ENCODE data around the gene GALNT10.

GALNT10 gene

DNA sequence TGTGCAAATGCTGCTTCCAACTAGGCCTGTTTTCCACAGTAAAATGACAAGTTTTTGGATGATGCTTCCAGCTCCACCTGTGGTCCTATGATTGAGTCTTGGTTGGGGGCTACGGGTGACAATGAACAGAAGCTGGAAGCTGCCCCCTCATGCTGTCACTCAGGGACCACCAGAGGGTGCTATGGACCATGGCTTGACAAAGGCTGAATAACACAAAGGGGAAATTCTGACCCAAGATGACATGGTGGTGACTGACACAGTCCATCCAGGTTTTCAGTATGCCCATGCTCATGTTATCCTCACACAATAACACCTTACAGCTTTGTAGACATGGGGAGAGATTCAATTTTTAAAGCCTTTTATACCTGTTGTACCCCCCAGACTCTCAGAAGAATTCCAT is 231.3 kb downstream of the GALNT10 start:
- Histone ChIP-seq H3K27me3 (ENCODE audit: control insufficient read depth in 1 of 2, insufficient read depth in 2 of 2, low read length in 2 of 2) (no peaks in the 10 kb centered on the region), H3K4me1 (ENCODE audit: insufficient read depth, low read length) (no peaks in the 10 kb centered on the region), H3K36me3 (ENCODE audit: insufficient read depth, low read length) (peaks cover 18% of the 10 kb centered on the region), H3K9me3 (ENCODE audit: low read length) (no peaks in the 10 kb centered on the region), H3K4me3 (ENCODE audit: low read depth in 1 of 2, low read length in 2 of 2) (no peak overlapping the region), H3K27ac (ENCODE audit: low read depth, low read length) (no peak overlapping the region), H3K9ac (ENCODE audit: low read length) (no peak overlapping the region)

DNA sequence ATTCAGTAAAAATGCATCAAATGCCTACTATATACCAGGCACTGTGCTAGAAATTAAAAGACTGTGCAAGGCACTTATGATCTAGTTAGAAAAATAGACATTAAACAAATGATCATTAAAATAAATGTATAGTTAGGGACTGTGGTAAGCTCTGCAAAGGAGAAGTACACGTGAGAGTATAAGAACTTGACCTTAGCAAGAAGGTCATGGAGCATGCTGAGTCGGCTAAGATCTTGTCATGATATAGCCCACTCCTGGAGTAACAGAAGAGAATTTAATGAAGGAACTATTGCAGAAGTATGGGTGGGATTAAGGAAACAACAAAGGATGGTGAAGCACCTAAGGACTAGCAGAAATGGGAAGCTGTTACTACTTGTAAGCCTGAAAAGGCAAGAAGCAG is 231.8 kb downstream of the GALNT10 start:
- H3K9ac ChIP-seq (ENCODE audit: low read length) = no peak overlapping the region
- H3K36me3 ChIP-seq (ENCODE audit: insufficient read depth, low read length) = peaks cover 13% of the 10 kb centered on the region
- no peaks in the 10 kb centered on the region for H3K9me3 ChIP-seq (ENCODE audit: low read length)
- H3K4me3 ChIP-seq (ENCODE audit: low read depth in 1 of 2, low read length in 2 of 2) = no peak overlapping the region
- no peak overlapping the region for H3K27ac ChIP-seq (ENCODE audit: low read depth, low read length)
- H3K27me3 ChIP-seq (ENCODE audit: control insufficient read depth in 1 of 2, insufficient read depth in 2 of 2, low read length in 2 of 2) = no peaks in the 10 kb centered on the region
- no peaks in the 10 kb centered on the region for H3K4me1 ChIP-seq (ENCODE audit: insufficient read depth, low read length)

DNA sequence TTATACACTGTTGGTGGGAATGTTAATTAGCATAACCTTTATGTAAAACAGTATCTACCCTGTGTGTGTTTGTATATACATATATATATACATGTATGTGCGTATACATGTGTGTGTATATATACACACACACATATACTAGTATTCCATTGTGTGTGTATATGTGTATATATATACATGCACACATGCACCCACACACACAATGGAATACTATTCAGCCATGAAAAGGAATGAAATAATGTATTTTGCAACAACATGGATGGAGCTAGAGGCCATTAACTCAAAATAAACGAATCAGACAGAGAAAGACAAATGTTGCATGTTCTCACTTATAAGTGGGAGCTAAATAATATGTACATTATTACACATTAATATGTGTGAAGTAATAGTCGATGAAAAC is 237.7 kb downstream of the GALNT10 start:
- Histone ChIP-seq H3K9me3 (ENCODE audit: low read length) (no peaks in the 10 kb centered on the region), H3K9ac (ENCODE audit: low read length) (no peak overlapping the region), H3K27me3 (ENCODE audit: control insufficient read depth in 1 of 2, insufficient read depth in 2 of 2, low read length in 2 of 2) (no peaks in the 10 kb centered on the region), H3K27ac (ENCODE audit: low read depth, low read length) (no peak overlapping the region), H3K4me3 (ENCODE audit: low read depth in 1 of 2, low read length in 2 of 2) (no peak overlapping the region), H3K36me3 (ENCODE audit: insufficient read depth, low read length) (no peaks in the 10 kb centered on the region), H3K4me1 (ENCODE audit: insufficient read depth, low read length) (no peaks in the 10 kb centered on the region)

GRCh38 chr5:154429341-154429740 is 238.8 kb downstream of the GALNT10 start:
- H3K9ac ChIP-seq (ENCODE audit: low read length) = no peak overlapping the region
- no peaks in the 10 kb centered on the region for H3K36me3 ChIP-seq (ENCODE audit: insufficient read depth, low read length)
- no peaks in the 10 kb centered on the region for H3K4me1 ChIP-seq (ENCODE audit: insufficient read depth, low read length)
- no peak overlapping the region for H3K4me3 ChIP-seq (ENCODE audit: low read depth in 1 of 2, low read length in 2 of 2)
- no peaks in the 10 kb centered on the region for H3K27me3 ChIP-seq (ENCODE audit: control insufficient read depth in 1 of 2, insufficient read depth in 2 of 2, low read length in 2 of 2)
- no peak overlapping the region for H3K27ac ChIP-seq (ENCODE audit: low read depth, low read length)
- H3K9me3 ChIP-seq (ENCODE audit: low read length) = no peaks in the 10 kb centered on the region

DNA sequence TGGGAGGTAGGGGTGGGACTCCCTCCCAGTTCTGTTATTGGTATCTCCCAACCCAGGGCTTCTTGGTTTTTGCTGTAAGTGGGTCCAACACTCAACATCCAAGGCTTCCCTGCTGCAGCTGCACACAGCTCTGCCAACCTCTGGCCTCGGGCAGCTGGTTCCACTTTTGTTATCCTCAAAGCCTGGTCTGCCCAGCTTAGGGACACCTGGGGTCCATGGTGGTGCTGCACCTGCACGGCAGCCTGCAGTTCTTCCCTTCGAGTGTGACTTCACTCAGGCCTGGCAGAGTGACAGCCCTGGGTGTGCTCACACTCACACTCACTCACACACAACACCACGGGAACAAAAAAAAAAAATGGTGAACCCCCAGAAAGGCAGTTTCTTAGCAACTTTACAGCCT is 239.9 kb downstream of the GALNT10 start:
- Histone ChIP-seq H3K9ac (ENCODE audit: low read length) (no peak overlapping the region), H3K27ac (ENCODE audit: low read depth, low read length) (no peak overlapping the region), H3K4me1 (ENCODE audit: insufficient read depth, low read length) (no peaks in the 10 kb centered on the region), H3K9me3 (ENCODE audit: low read length) (no peaks in the 10 kb centered on the region), H3K36me3 (ENCODE audit: insufficient read depth, low read length) (peaks cover 5% of the 10 kb centered on the region), H3K27me3 (ENCODE audit: control insufficient read depth in 1 of 2, insufficient read depth in 2 of 2, low read length in 2 of 2) (no peaks in the 10 kb centered on the region), H3K4me3 (ENCODE audit: low read depth in 1 of 2, low read length in 2 of 2) (no peak overlapping the region)

GRCh38 chr5:154430961-154431630 is 240.6 kb downstream of the GALNT10 start:
- Histone ChIP-seq H3K9ac (ENCODE audit: low read length) (no peak overlapping the region), H3K27me3 (ENCODE audit: control insufficient read depth in 1 of 2, insufficient read depth in 2 of 2, low read length in 2 of 2) (no peaks in the 10 kb centered on the region), H3K9me3 (ENCODE audit: low read length) (no peaks in the 10 kb centered on the region), H3K27ac (ENCODE audit: low read depth, low read length) (no peak overlapping the region), H3K36me3 (ENCODE audit: insufficient read depth, low read length) (peaks cover 11% of the 10 kb centered on the region), H3K4me3 (ENCODE audit: low read depth in 1 of 2, low read length in 2 of 2) (no peak overlapping the region), H3K4me1 (ENCODE audit: insufficient read depth, low read length) (no peaks in the 10 kb centered on the region)

DNA sequence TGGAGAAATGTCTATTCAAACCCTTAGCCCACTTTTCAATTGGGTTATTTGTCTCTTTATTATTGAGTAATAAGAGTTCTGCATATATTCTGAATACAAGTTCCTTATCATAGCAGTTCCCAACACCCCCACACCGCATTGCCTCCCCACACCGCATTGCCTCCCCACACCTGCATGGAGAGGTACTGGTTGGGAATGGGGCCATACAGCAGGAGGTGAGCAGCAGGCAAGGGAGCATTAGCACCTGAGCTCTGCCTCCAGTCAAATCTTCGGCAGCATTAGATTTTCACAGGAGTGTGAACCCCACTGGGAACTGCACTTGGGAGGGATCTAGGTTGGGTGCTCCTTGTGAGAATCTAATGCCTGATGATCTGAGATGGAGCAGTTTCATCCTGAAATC is 244.7 kb downstream of the GALNT10 start:
- Histone ChIP-seq H3K27me3 (ENCODE audit: control insufficient read depth in 1 of 2, insufficient read depth in 2 of 2, low read length in 2 of 2) (no peaks in the 10 kb centered on the region), H3K4me3 (ENCODE audit: low read depth in 1 of 2, low read length in 2 of 2) (no peak overlapping the region), H3K36me3 (ENCODE audit: insufficient read depth, low read length) (peaks cover 33% of the 10 kb centered on the region), H3K9ac (ENCODE audit: low read length) (no peak overlapping the region), H3K27ac (ENCODE audit: low read depth, low read length) (no peak overlapping the region), H3K9me3 (ENCODE audit: low read length) (no peaks in the 10 kb centered on the region), H3K4me1 (ENCODE audit: insufficient read depth, low read length) (no peaks in the 10 kb centered on the region)

DNA sequence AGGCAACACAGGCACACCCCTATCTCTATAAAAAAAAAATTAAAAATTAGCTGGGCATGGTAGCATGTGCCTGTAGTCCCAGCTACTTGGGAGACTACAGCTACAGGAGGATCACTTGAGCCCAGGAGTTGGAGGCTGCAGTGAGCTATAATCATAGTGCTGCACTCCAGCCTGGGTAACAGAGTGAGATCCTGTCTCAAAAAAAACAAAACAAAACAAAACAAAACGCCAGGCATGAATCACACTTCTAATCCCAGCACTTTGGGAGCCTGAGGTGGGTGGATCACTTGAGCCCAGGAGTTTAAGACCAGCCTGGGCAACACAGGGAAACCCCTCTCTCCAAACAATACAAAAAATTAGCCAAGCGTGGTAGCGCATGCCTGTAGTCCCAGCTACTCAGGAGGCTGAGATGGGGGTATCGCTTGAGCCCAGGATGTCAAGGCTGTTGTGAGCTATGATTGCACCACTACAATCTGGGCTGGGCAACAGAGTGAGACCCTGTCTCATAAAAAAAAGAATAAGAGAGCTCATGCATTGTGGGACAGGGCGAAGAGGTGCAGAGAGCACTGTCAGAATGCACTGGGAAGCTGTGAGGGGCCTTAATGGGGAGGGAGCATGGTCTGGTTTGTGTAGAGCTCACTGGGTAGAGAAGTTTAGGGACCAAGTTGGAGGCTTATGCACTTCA is 246.9 kb downstream of the GALNT10 start:
- H3K4me1 ChIP-seq (ENCODE audit: insufficient read depth, low read length) = no peaks in the 10 kb centered on the region
- no peaks in the 10 kb centered on the region for H3K27me3 ChIP-seq (ENCODE audit: control insufficient read depth in 1 of 2, insufficient read depth in 2 of 2, low read length in 2 of 2)
- H3K36me3 ChIP-seq (ENCODE audit: insufficient read depth, low read length) = peaks cover 45% of the 10 kb centered on the region

DNA sequence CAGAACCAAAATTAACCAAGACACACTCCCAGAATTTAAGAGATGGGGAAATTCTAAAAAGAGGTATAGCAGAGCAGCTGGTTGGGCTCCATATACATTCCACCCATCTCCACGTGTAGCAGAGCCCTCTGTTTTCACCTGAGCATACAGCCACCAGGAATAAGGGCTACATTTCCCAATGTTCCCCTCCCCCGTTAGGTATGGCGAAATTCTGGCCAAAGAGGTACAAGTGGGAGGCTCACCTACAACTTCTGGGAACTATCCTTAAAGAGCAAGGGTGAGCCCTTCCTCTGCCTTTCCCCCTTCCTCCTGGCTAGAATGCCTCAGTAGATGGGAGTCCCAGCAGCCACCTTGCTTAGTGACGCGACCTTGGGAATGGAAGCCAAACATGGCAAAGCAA is 250.0 kb downstream of the GALNT10 start:
- Histone ChIP-seq H3K27me3 (ENCODE audit: control insufficient read depth in 1 of 2, insufficient read depth in 2 of 2, low read length in 2 of 2) (no peaks in the 10 kb centered on the region), H3K9ac (ENCODE audit: low read length) (no peak overlapping the region), H3K4me1 (ENCODE audit: insufficient read depth, low read length) (peaks cover 7% of the 10 kb centered on the region), H3K9me3 (ENCODE audit: low read length) (no peaks in the 10 kb centered on the region), H3K27ac (ENCODE audit: low read depth, low read length) (no peak overlapping the region), H3K36me3 (ENCODE audit: insufficient read depth, low read length) (peaks cover 40% of the 10 kb centered on the region), H3K4me3 (ENCODE audit: low read depth in 1 of 2, low read length in 2 of 2) (no peak overlapping the region)

More for the DNA sequence above, 246.9 kb downstream of the GALNT10 start:
- H3K9ac ChIP-seq (ENCODE audit: low read length) = no peak overlapping the region
- no peak overlapping the region for H3K4me3 ChIP-seq (ENCODE audit: low read depth in 1 of 2, low read length in 2 of 2)
- no peaks in the 10 kb centered on the region for H3K9me3 ChIP-seq (ENCODE audit: low read length)
- H3K27ac ChIP-seq (ENCODE audit: low read depth, low read length) = no peak overlapping the region

GRCh38 chr5:154442801-154443200 is 252.3 kb downstream of the GALNT10 start:
- Histone ChIP-seq H3K4me1 (ENCODE audit: insufficient read depth, low read length) (peaks cover 13% of the 10 kb centered on the region), H3K27me3 (ENCODE audit: control insufficient read depth in 1 of 2, insufficient read depth in 2 of 2, low read length in 2 of 2) (no peaks in the 10 kb centered on the region), H3K4me3 (ENCODE audit: low read depth in 1 of 2, low read length in 2 of 2) (no peak overlapping the region), H3K9ac (ENCODE audit: low read length) (no peak overlapping the region), H3K9me3 (ENCODE audit: low read length) (no peaks in the 10 kb centered on the region), H3K36me3 (ENCODE audit: insufficient read depth, low read length) (peaks cover 31% of the 10 kb centered on the region), H3K27ac (ENCODE audit: low read depth, low read length) (no peak overlapping the region)

- Histone ChIP-seq H3K4me3 (ENCODE audit: low read depth in 1 of 2, low read length in 2 of 2) (peak overlapping the region; percentile 98 to 99), H3K27me3 (ENCODE audit: control insufficient read depth in 1 of 2, insufficient read depth in 2 of 2, low read length in 2 of 2) (no peaks in the 10 kb centered on the region), H3K4me1 (ENCODE audit: insufficient read depth, low read length) (peaks cover 30% of the 10 kb centered on the region), H3K9me3 (ENCODE audit: low read length) (no peaks in the 10 kb centered on the region), H3K27ac (ENCODE audit: low read depth, low read length) (peak overlapping the region; percentile 97), H3K36me3 (ENCODE audit: insufficient read depth, low read length) (peaks cover 13% of the 10 kb centered on the region), H3K9ac (ENCODE audit: low read length) (peak overlapping the region; percentile 88)
These were observed 254.3 kb downstream of the GALNT10 start for GRCh38 chr5:154444556-154445421.

Measured in muscle layer of colon (tissue), 2 donors.